HS-5 (cell line): ENCODE data around the gene THAP9.
"Not testable (repeated sequence)": the region's sequence is repeated elsewhere in the genome, so short reads cannot be mapped to it uniquely, and the experiment has no call there.

Experiments used
- DNase-seq: peaks from one replicate; pipeline ENCODE4 v3.0.0-alpha.2; 2012; ENCODE audit warnings: low read depth

THAP9 gene

DNA sequence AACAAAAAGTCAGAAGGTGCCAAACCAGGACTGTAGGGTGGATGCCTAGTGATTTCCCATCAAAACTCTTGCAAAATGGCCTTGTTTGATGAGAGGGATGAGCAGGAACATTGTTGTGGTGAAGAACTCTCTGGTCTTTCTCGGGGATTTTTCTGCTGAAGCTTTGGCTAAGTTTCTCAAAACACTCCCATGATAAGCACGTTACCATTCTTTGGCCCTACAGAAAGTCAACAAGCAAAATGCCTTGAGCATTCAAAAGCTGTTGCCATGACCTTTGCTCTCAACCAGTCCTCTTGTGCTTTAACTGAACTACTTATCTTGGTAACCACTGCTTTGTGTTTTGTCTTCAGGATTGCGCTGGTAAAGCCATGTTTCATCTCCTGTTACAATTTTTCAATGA lies 6.6 kb upstream of the THAP9 start:
- DNase-seq: no peak

DNA sequence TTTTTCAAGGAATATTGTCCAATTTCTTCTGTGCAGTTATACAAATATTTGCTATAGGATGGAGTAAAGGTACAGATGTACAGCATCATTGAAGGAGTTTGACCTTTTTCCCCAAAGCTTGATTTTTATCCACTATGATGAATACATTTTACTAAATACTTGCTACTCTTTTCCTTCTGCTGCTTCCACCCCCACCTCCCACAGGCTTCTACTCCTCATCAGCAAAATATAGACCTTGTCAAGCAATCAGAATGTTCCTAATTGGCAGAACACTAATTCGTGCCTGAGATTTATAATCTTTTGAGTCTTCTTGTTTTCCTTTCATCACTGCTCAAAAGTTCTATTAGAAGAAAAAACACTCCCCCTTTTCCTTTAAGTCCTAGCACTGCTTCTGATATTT lies 3.8 kb upstream of the THAP9 start:
- no peak for DNase-seq

DNA sequence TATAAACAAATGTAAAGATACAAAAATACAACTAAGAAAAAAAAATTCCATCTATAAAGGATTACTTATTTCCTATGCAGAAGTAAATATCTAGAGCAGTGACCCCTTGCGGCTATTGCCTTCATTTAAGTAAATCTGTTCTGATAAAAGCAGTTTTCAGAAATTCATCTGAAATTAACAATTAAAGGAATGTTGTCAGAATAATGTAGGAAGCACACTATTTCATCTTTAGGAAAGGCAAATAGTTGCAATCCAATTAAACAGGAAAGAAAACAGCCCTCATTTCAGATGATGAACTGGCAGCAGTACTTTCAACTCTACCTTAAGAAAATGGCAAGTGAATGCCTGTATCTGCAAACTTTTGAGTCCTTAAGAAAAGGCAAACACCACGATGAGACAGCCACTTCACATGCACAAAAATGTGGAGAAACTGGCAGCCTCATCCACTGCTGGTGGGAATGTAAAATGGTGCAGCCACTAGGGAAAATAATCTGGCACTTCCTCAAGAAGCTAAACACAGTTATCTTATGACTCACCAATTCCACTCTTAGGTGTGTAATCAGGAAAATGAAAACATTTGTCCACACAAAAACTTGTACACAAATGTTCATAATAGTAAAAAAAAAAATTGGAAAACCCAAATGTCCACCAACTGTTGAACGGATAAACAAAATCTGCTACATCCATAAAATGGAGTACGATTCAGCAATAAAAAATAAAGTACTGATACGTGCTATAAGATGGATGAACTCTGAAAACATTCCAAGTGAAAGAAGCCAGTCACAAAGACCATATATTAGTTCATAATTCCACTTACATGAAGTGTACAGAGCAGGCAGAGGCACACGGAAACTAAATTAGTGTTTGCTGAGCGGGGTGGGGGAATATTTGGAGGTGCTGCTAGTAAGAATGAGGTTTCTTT lies 2.0 kb upstream of the THAP9 start:
- DNase-seq: peak; percentile 64

DNA sequence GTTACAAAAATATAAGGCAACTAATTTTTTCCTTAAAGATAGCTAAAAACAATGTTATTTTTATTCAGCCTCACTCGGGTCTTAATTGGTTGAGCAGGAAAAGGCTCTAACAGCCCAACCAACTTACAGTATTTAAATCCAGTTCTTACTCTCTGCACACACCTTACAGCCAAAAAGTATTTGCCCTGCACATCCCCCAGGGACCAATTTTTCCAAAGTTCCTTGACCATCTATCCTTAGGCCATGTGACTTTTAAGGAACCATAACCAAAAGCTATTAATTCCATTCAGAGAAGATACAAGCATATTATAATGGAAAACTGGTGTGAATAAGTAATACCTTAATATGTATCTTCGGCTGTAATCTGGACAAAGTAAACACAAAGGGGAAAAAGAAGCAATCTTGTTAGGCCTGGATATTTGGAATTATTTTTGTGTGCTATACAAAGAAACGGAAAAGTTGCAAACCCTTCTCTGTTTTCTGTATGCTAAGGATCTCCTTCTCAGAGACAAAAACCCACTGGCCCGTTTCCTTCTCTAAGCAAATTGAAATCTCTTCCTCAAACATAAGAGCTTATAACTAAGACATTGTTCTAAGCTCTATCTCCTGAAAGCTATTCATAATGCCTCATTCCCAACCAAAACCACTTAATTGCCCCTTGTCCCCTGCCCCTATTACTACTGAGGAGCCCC lies 1.0 kb upstream of the THAP9 start:
- no peak for DNase-seq

DNA sequence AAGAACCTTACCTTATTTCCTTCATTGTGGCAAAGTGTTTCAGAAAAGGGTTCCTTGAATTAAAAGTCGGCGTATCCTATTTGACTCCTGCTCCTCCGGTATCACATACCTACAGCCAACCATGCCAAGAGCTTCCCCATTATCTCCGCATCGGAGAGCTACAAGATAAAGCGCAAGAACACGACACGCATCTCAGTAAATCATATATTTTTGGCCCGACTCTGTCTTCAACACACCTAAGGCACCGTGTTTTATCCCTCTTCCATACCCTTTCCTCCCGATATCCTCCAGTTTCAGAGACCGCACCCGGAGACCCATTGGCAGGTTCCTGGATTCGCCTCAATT lies 497 bp upstream of the THAP9 start:
- no peak for DNase-seq

DNA sequence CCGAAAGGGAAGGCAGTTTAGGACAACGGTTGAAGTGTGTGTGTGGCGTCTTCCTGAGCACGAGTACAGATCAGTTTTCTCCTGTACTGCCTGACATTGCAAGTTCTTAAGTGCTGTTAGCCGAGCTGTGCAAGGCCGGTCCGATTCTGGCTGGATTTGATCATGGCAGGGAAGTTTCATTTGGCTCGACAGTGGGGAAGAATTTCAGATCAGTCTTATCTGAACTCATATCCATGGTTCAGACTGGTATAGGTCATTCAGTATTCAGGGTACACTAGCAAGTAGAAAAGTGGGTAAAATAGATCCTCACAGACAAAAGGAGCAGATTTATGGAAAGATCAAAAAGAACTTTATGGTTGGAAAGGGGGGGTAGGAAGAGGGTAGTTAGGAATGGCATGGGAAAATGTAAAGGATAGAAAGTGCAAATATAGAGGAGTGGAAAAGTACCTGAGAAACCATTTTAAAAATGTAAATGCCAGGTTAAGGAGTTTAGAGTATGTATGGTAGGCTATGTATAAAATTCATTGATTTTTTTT lies 716 bp downstream of the THAP9 start:
- DNase-seq: no peak

DNA sequence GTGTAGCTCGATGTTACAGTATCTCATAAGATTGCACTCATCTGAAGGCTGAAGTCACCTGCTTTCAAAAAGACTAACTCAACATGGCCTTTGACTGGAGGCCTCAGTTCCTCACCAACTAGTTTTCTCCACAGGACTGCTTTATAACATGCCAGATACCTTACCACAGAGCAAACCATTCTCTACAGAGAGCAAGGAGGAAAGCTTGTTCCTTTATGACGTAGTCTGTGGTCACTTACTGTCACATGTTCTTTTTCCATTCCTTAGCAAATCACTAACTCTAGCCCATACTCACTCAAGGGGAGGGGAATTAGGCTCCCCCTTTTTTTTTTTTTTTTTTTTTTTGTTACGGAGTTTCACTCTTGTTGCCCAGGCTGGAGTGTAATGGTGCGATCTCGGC lies 3.2 kb downstream of the THAP9 start:
- no peak for DNase-seq

DNA sequence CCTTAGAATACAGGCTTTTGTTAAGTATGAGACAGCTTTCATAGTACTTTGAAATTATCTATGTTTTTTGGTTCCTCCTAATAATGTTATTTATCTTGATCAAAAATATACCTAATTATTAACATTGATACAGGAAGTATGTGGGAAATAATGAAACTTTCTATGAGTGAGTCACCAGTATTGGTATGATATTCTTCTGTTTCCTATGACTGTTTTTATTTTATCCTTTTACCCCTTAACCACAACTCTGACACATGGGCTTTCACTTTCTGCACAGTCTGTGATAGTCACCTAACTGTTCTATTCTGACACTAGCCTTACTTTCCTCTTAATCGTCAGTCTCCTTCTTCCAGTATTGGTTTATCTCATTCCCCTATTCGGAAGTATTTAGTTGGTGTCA lies 4.7 kb downstream of the THAP9 start:
- no peak for DNase-seq

DNA sequence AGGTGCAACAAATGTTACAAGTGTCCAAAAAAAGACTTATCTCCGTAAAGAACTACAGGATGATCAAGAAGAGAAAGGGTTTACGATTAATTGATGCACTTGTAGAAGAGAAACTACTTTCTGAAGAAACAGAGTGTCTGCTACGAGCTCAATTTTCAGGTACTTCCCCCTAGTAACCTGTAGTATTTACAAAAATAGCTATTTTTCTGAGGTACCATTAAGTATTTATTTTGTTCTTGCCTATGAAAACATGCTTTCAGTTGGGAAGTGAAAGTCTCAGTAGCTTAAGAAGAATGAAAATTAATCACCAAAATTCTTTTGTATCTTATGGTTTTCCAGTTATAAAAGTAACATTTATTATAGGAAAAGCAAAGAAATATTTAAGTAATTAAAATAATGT lies 5.9 kb downstream of the THAP9 start:
- no peak for DNase-seq

DNA sequence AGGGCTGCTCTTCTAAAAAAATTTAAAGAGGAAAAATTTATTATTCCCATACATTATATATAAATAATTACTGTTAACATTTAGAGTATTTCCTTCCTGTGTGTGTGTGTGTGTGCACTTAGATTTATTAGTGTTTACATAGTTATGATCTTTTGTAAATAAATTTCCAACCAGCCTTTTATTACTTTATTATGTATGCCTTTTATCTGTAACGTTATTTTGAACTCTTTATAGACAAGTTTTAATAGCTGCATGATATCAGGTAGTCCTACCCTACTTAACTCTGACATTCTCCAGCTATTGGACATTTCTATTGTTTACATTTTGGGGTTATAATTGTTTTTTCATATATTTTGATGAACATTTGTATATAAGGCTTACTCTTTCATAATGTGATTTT lies 8.8 kb downstream of the THAP9 start:
- no peak for DNase-seq

DNA sequence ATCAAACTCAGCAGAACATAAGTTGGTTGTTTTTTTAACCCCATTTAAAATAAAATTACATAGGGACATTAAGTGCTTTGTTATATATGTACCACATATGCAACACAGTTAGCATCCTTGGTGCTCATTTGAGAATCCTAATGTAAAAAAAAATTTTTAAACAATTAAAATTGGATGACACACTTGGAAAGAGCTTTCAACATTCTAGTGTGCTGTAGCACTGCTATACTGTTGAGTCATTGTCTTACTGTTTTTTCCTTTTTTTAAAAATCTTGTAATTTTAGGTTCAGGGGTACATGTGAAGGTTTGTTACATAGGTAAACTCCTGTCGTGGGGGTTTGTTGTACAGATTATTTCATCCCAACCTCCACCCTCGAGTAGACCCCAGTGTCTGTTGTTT lies 12.8 kb downstream of the THAP9 start:
- no peak for DNase-seq

DNA sequence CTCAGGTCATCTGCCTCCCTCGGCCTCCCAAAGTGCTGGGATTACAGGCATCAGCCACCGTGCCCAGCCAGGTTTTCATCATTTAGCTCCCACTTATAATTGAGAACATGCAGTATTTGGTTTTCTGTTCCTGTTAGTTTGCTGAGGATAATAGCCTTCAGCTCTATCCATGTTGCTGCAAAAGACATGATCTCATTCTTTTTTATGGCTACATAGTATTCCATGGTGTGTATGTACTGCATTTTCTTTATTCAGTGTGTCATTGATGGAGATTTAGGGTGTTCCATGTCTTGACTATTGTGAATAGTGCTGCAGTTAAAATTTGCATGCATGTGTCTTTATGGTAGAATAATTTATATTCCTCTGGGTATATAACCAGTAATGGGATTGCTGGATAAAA lies 13.4 kb downstream of the THAP9 start:
- not testable (repeated sequence) for DNase-seq

DNA sequence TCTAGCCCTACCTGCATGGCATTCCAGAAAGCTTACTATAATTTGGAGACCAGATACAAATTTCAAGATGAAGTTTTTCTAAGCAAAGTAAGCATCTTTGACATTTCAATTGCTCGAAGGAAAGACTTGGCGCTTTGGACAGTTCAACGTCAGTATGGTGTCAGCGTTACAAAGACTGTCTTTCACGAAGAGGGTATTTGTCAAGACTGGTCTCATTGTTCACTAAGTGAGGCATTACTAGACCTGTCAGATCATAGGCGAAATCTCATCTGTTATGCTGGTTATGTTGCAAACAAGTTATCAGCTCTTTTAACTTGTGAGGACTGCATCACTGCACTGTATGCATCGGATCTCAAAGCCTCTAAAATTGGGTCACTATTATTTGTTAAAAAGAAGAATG lies 17.6 kb downstream of the THAP9 start:
- no peak for DNase-seq

DNA sequence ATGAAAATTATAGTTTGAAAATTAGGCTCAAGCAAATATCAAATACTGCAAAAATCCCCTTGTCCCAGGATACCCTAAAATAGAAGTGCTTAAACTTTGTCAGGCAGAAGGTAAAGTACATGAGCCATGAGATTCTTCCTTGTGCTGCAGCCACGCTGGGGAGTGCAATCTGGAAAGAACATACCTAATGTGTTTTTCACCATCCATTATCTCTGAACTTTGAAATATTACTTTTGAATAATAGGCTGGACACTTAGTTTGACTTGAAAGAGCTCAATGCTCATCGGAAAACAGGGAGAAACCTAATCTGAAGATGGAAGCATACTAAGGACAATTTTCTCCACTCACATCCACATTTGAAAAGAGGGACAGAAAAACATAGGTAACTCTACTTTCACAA lies 18.9 kb downstream of the THAP9 start:
- DNase-seq: no peak

DNA sequence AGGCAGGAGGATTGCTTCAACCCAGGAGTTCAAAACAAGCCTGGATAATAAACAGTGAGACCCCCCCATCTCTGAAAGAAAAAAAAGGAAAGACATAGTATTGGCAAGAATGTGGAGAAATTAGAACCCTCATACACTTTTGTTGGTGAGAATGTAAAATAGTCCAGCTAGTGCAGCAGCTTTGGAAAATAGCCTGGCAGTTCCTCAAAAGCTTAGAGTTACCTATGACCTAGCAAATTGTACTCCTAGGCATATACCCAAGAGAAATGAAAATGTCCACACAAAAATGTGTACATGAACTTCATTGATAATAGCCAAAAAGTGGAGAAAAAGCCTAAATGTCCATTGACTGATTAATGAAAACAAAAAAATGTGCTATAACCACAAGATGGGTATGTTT lies 21.3 kb downstream of the THAP9 start:
- DNase-seq: no peak

DNA sequence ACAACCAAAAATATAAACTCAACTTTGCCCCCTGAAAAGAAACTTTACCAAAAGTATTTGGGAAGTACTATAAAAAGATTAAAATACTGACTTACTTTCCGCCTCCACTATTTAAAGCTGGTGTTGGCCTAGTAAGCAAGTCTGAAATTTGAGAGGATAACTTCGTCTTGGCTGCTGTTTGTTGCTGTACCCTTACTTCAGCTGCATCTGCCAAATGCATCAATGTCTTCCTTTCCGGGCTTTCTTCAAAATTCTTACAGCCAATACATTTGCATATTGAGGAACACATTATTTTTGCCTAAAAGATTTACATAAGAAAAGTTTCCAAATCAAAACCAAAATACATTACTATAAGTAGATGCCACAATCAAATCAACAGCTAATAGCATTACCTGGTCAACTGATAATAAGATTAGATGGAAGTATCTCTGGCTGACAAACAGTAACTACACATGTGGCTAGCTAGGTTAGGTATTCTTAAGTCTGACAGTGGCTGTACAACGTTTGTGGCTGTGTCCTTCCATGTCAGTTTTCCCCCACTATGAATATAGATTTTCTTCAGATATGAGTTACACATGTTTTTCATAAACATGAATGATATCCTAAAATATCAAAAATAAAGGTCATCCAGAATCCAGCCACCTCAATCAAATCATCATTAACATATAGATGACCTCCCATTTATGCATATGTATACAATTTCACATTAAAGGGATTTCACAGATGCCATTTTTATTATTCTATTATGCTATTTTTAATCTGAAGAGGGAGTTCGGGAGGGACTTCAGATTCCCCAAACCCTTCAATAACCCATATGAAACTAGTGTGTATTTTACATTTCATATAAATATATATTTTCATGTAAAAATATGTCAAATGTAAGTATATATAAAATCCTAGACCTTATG lies 30.6 kb downstream of the THAP9 start:
- DNase-seq: no peak

DNA sequence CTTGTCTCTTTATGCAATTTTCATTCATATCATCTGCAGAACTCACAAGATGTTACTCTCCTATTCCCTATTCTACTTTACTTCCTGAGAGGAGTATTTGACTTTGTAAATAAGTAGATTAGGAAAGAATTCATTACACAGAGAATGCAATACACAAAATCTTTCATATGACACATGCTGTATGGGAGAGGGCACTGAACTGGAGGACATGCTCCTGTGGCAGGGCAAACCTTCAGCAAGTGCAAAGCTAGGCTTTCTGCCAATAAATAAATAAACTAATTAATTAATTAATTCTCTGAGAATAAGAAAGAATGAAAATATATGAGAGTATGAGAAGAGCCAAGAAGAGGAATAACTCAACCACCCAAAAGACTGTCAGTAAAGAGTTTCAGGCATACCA lies 33.9 kb downstream of the THAP9 start:
- no peak for DNase-seq

DNA sequence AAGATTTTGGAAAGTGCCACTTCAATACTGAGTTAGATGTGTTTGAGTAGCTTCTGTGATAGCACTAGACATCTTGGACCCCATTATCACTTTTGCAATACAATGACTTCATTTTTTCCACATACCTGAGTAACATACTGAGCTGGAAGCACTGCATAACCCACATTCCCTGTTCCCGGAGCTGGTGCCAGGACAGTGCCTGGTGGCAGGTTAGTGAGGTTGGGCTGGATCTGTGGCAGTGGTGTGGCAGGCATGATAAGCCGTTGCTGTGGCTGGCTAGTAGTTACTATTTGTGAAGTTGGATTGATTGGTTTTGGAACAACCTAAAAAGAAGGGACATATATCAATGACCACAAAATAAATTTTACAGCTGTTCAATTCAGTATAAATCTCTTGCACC lies 38.9 kb downstream of the THAP9 start:
- no peak for DNase-seq

DNA sequence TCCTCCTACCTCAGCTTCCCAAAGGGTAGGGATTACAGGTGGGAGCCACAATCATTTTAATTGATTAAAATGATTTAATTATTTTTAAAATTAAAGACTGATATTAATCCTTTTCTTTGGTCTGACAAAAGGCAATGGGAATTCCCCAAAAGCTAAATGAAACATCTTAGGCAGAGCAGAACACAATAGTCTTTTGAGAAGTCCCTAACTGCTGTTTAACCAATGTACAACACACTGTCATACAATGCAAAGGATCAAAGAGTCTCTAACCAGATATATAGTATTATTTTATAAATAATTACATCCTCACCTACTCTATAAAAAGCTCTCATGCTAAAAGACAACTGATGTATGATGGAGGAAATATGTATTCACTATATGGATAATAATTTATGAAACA lies 47.0 kb downstream of the THAP9 start:
- DNase-seq: no peak

DNA sequence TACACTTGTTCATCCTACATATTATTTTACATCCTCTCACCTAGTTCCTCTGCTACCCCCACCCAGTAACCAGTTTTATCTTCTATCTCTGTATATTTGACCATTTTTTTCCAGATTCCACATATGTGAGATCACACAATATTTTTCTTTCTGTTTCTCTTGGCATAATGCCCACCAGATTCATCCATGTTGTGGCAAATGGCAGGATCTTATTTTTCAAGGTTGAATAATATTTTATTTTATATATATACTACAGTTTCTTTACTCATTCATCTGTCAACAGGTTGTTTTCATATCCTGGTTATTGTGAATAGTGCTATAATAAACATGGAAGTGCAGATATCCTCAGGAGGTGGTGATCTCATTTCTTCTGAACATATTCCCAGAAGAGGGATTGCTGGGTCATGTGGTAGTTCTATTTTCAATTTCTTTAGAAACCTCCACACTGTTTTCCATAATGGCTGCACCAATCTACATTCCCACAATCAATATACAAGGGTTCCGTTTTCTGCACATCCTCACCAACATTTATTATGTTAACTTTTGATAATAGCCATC lies 48.2 kb downstream of the THAP9 start:
- peak; percentile 10 for DNase-seq

DNA sequence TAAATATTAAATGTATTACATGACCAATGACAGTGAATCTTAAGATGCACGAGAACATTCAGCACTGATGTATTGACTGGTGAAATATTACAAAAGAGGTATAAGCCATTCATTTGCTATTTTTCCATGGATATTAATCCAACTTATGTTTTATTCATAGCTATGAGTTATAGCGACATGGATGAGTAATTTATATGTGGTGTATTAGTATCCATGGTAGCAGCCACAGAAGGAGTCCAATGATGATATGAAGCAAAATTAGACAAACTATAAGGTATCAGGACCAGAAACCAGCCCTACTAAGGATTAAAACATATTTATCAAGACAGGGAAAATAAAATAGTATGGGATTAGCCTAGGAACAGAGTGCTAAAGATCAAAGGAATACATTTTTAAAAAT lies 50.7 kb downstream of the THAP9 start:
- DNase-seq: no peak

DNA sequence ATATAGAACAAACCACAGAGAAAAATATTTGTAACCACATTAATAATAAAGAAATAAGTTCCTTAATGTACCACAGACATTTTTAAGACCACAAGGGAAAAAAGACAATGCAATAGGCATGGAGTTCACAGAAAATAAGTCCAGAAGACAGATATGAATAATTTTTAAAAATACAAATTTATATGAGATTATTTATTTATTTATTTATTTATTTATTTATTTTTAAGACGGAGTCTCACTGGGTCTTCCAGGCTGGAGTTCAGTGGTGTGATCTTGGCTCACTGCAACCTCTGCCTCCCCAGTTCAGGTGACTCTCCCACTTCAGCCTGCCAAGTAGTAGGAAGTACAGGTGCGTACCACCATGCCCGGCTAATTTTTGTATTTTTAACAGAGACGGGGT lies 53.7 kb downstream of the THAP9 start:
- no peak for DNase-seq
